GM12878 (cell line): ENCODE data around the gene ZMYND15. TPM values are rescaled to one million over a fixed set of nuclear protein-coding genes. Genes with fewer than 3 reads are reported as not detected.

Source experiments
- CBX3 ChIP-seq: fragments of 200-600 bp; sonication (generic); IDR thresholded peaks from 2 replicates; pipeline ENCODE4 v1.6.1; 2016; ENCODE audit warnings: low read depth, borderline replicate concordance
- ETV6 ChIP-seq, 2 experiments: fragments of 450-650 bp in 1 of 2; IDR thresholded peaks in 1 of 2; conservative IDR thresholded peaks in 1 of 2; 2 replicates each; pipeline ENCODE4 v1.6.1; 2014; ENCODE audit warnings: antibody characterized with exemption in 1 of 2, borderline replicate concordance in 1 of 2, low read depth in 1 of 2, mild to moderate bottlenecking in 1 of 2, moderate library complexity in 1 of 2
- FOXK2 ChIP-seq: fragments of 450-650 bp; IDR thresholded peaks from 2 replicates; pipeline ENCODE4 v1.6.1; 2017; ENCODE audit warnings: mild to moderate bottlenecking, moderate library complexity
- GABPA ChIP-seq: IDR thresholded peaks from 2 replicates; pipeline ENCODE4 v1.6.1; 2014; ENCODE audit warnings: antibody characterized with exemption, low read depth, mild to moderate bottlenecking, inconsistent platforms
- LARP7 ChIP-seq: fragments of 450-650 bp; IDR thresholded peaks from 2 replicates; pipeline ENCODE4 v1.6.1; 2017; ENCODE audit warnings: mild to moderate bottlenecking
- NRF1 ChIP-seq: conservative IDR thresholded peaks from 2 replicates; pipeline ENCODE4 v1.6.1; 2011; ENCODE audit warnings: mild to moderate bottlenecking, low read depth, low read length, improper control_type of control experiment
- PAX8 ChIP-seq: fragments of 450-650 bp; IDR thresholded peaks from 2 replicates; pipeline ENCODE4 v1.6.1; 2017; ENCODE audit warnings: mild to moderate bottlenecking, moderate library complexity
- RUNX3 ChIP-seq: IDR thresholded peaks from 2 replicates; pipeline ENCODE4 v1.6.1; 2012; ENCODE audit warnings: low read length, inconsistent platforms
- SIX5 ChIP-seq: IDR thresholded peaks from 2 replicates; pipeline ENCODE4 v1.6.1; 2011; ENCODE audit warnings: mild to moderate bottlenecking, low read depth, low read length, moderate library complexity; ENCODE audit not compliant: severe bottlenecking
- SMAD1 ChIP-seq: fragments of 450-650 bp; IDR thresholded peaks from 2 replicates; pipeline ENCODE4 v1.6.1; 2018; ENCODE audit warnings: mild to moderate bottlenecking, low read depth; ENCODE audit not compliant: partially characterized antibody
- SMARCA5 ChIP-seq: fragments of 450-650 bp; IDR thresholded peaks from 2 replicates; pipeline ENCODE4 v1.6.1; 2017; ENCODE audit warnings: mild to moderate bottlenecking
- SREBF1 ChIP-seq: IDR thresholded peaks from 2 replicates; pipeline ENCODE4 v1.6.1; 2012; ENCODE audit warnings: mild to moderate bottlenecking, low read length
- ZNF622 ChIP-seq: fragments of 450-650 bp; IDR thresholded peaks from 2 replicates; pipeline ENCODE4 v1.6.1; 2017; ENCODE audit warnings: mild to moderate bottlenecking, inconsistent platforms
- polyA plus RNA-seq, 11 experiments: library from polyadenylated mRNA; depleted of rRNA in 4 of 11; unstranded in 6 of 11; stranded (reverse) in 5 of 11; fragments of >200 nt; fragmentation: Nextera tagmentation in 4 of 11; fragmentation: Illumina TruSeq in 1 of 11; extraction: Ambion mirVana in 4 of 11; extraction: Trizol in 1 of 11; gene quantifications; 1 replicate in 1 of 11; 2 replicates in 10 of 11; pipeline versions ENCODE4 v1.2.1 to v1.2.3, GENCODE V29; 2011 to 2016; ENCODE audit warnings: inconsistent platforms in 2 of 11, missing spikeins in 2 of 11, low read depth in 1 of 11
- total RNA-seq, 4 experiments: library from RNA; depleted of rRNA in 3 of 4; stranded (reverse); fragments of >200 nt in 3 of 4; fragmentation: Illumina TruSeq in 1 of 4; extraction: Trizol in 1 of 4; gene quantifications; 2 replicates each; pipeline versions ENCODE4 v1.2.1 to v1.2.3, GENCODE V29; 2013 to 2021
- TF ChIP-seq, protein P1 (sequence below): fragments of 450-650 bp; IDR thresholded peaks from 2 replicates; pipeline ENCODE4 v1.6.1; 2017; ENCODE audit warnings: mild to moderate bottlenecking, low read depth, inconsistent platforms; ENCODE audit not compliant: poor library complexity, severe bottlenecking
- TF ChIP-seq, protein P2 (sequence below): fragments of 450-650 bp; IDR thresholded peaks from 2 replicates; pipeline ENCODE4 v1.6.1; 2017; ENCODE audit warnings: antibody characterized with exemption, mild to moderate bottlenecking, moderate library complexity
- TF ChIP-seq, protein P3 (sequence below): fragments of 450-650 bp; IDR thresholded peaks from 2 replicates; pipeline ENCODE4 v1.6.1; 2017; ENCODE audit warnings: mild to moderate bottlenecking
- TF ChIP-seq, protein P4 (sequence below): fragments of 150-350 bp; IDR thresholded peaks from 2 replicates; pipeline ENCODE4 v1.6.1; 2014; ENCODE audit warnings: mild to moderate bottlenecking, low read depth, low read length
- TF ChIP-seq, protein P5 (sequence below): IDR thresholded peaks from 2 replicates; pipeline ENCODE4 v1.6.1; 2011; ENCODE audit warnings: mild to moderate bottlenecking, low read depth, low read length, moderate library complexity; ENCODE audit not compliant: insufficient replicate concordance
- TF ChIP-seq, protein P6 (sequence below): fragments of 450-650 bp; IDR thresholded peaks from 2 replicates; pipeline ENCODE4 v1.6.1; 2014; ENCODE audit warnings: mild to moderate bottlenecking

ZMYND15 gene
- total and polyA plus RNA-seq, 10 of the 15 experiments (the other 5 are each of a cell fraction or from before 2014, with no cell fraction given), result 0.03 to 0.17 (median 0.06) TPM; not detected in 4

DNA sequence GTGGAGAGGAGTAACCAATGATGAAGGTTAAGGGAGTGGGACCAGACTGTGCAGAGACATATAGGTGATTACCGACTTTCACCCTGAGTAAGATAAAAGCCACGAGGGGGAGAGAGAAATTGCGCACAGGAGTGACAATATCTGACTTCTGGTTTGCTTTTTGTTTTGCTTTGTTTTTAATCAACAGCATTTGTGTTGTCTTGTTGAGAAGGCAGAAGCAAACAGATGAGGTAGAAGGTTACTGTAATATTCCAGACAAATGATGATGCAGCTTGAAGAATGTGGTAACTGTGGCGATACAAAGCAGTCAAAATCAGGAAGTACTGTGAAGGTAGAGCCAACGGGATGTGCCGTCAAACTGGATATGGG is 43.2 kb upstream of the ZMYND15 start (continued):
- TF ChIP-seq, protein P1, sequence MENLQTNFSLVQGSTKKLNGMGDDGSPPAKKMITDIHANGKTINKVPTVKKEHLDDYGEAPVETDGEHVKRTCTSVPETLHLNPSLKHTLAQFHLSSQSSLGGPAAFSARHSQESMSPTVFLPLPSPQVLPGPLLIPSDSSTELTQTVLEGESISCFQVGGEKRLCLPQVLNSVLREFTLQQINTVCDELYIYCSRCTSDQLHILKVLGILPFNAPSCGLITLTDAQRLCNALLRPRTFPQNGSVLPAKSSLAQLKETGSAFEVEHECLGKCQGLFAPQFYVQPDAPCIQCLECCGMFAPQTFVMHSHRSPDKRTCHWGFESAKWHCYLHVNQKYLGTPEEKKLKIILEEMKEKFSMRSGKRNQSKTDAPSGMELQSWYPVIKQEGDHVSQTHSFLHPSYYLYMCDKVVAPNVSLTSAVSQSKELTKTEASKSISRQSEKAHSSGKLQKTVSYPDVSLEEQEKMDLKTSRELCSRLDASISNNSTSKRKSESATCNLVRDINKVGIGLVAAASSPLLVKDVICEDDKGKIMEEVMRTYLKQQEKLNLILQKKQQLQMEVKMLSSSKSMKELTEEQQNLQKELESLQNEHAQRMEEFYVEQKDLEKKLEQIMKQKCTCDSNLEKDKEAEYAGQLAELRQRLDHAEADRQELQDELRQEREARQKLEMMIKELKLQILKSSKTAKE, result no peak
- TF ChIP-seq NRF1 (no peak), FOXK2 (no peak), CBX3 (no peak), PAX8 (no peak), GABPA (peak; percentile 68; the same call in 1 of the 2 replicates), RUNX3 (peak; percentile 46; the same call in 1 of the 2 replicates), ETV6 (conservative IDR thresholded peaks at IDR 0.05 in 1 of 2, IDR thresholded peaks at IDR 0.05 in 1 of 2; ENCODE audit: borderline replicate concordance in 1 of 2, low read depth in 1 of 2) (no peak), LARP7 (no peak), SMAD1 (no peak), SIX5 (no peak), SMARCA5 (no peak), SREBF1 (no peak), ZNF622 (no peak)
- TF ChIP-seq, protein P2, sequence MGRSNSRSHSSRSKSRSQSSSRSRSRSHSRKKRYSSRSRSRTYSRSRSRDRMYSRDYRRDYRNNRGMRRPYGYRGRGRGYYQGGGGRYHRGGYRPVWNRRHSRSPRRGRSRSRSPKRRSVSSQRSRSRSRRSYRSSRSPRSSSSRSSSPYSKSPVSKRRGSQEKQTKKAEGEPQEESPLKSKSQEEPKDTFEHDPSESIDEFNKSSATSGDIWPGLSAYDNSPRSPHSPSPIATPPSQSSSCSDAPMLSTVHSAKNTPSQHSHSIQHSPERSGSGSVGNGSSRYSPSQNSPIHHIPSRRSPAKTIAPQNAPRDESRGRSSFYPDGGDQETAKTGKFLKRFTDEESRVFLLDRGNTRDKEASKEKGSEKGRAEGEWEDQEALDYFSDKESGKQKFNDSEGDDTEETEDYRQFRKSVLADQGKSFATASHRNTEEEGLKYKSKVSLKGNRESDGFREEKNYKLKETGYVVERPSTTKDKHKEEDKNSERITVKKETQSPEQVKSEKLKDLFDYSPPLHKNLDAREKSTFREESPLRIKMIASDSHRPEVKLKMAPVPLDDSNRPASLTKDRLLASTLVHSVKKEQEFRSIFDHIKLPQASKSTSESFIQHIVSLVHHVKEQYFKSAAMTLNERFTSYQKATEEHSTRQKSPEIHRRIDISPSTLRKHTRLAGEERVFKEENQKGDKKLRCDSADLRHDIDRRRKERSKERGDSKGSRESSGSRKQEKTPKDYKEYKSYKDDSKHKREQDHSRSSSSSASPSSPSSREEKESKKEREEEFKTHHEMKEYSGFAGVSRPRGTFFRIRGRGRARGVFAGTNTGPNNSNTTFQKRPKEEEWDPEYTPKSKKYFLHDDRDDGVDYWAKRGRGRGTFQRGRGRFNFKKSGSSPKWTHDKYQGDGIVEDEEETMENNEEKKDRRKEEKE, result no peak
- TF ChIP-seq, protein P3, sequence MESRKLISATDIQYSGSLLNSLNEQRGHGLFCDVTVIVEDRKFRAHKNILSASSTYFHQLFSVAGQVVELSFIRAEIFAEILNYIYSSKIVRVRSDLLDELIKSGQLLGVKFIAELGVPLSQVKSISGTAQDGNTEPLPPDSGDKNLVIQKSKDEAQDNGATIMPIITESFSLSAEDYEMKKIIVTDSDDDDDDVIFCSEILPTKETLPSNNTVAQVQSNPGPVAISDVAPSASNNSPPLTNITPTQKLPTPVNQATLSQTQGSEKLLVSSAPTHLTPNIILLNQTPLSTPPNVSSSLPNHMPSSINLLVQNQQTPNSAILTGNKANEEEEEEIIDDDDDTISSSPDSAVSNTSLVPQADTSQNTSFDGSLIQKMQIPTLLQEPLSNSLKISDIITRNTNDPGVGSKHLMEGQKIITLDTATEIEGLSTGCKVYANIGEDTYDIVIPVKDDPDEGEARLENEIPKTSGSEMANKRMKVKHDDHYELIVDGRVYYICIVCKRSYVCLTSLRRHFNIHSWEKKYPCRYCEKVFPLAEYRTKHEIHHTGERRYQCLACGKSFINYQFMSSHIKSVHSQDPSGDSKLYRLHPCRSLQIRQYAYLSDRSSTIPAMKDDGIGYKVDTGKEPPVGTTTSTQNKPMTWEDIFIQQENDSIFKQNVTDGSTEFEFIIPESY, result no peak
- TF ChIP-seq, protein P4, sequence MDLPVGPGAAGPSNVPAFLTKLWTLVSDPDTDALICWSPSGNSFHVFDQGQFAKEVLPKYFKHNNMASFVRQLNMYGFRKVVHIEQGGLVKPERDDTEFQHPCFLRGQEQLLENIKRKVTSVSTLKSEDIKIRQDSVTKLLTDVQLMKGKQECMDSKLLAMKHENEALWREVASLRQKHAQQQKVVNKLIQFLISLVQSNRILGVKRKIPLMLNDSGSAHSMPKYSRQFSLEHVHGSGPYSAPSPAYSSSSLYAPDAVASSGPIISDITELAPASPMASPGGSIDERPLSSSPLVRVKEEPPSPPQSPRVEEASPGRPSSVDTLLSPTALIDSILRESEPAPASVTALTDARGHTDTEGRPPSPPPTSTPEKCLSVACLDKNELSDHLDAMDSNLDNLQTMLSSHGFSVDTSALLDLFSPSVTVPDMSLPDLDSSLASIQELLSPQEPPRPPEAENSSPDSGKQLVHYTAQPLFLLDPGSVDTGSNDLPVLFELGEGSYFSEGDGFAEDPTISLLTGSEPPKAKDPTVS, result no peak
- TF ChIP-seq, protein P5, sequence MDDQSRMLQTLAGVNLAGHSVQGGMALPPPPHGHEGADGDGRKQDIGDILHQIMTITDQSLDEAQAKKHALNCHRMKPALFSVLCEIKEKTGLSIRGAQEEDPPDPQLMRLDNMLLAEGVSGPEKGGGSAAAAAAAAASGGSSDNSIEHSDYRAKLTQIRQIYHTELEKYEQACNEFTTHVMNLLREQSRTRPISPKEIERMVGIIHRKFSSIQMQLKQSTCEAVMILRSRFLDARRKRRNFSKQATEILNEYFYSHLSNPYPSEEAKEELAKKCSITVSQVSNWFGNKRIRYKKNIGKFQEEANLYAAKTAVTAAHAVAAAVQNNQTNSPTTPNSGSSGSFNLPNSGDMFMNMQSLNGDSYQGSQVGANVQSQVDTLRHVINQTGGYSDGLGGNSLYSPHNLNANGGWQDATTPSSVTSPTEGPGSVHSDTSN, result no peak
- TF ChIP-seq, protein P6, sequence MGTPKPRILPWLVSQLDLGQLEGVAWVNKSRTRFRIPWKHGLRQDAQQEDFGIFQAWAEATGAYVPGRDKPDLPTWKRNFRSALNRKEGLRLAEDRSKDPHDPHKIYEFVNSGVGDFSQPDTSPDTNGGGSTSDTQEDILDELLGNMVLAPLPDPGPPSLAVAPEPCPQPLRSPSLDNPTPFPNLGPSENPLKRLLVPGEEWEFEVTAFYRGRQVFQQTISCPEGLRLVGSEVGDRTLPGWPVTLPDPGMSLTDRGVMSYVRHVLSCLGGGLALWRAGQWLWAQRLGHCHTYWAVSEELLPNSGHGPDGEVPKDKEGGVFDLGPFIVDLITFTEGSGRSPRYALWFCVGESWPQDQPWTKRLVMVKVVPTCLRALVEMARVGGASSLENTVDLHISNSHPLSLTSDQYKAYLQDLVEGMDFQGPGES, result no peak
